ENCODE data around the gene QARS1. TPM values are rescaled to one million over a fixed set of nuclear protein-coding genes. Genes with fewer than 3 reads are reported as not detected.

The QARS1 gene
- total and polyA plus RNA-seq, 10 donors = 174 to 329 (median 221) TPM

DNA sequence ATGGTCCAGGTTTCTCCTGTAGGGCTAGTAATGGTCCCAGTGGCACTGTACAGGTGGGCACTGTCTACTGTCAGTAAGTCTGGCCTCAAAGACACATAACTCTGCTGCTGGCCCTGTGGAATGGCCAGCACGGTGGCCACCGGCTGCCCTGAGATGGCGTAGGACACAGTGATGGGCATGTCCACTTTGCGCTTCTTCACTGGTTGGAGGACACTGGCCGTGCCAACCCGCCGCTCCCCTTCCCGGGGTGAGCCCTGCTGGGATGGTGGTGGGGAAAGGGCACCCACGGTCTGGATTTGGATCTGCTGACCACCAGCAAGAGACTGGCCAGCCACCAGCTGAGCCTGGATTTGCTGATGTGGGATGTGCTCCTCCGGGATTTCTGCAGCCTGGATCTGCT lies 47.3 kb downstream of the QARS1 start:
- Histone ChIP-seq H3K4me1 (peaks cover 0 to 4% (median 0%) of the 10 kb centered on the region in 6 donors), H3K36me3 (peaks cover 0 to 100% (median 85%) of the 10 kb centered on the region in 6 donors), H3K27ac (no peak overlapping the region), H3K27me3 (replicated peaks in 1 of 7) (no peaks in the 10 kb centered on the region), H3K9me3 (no peaks in the 10 kb centered on the region), H3K4me3 (no peak overlapping the region)
- TF ChIP-seq POLR2A (IDR thresholded peaks at IDR 0.05) (no peak), CTCF (IDR thresholded peaks at IDR 0.05 in 8 of 11, conservative IDR thresholded peaks at IDR 0.05 in 3 of 11) (no peak), POLR2AphosphoS5 (IDR thresholded peaks at IDR 0.05) (peak in 1 of 3 donors; percentile 61)
- no peak for DNase-seq
- intact Hi-C loops (cut with DNase I; ENCODE audit: low total_unique reads) = no loop called here
- WGBS, 5 donors = 91 to 98% (median 96%) methylated on average over 7 to 10 of the region's 10 CpGs

DNA sequence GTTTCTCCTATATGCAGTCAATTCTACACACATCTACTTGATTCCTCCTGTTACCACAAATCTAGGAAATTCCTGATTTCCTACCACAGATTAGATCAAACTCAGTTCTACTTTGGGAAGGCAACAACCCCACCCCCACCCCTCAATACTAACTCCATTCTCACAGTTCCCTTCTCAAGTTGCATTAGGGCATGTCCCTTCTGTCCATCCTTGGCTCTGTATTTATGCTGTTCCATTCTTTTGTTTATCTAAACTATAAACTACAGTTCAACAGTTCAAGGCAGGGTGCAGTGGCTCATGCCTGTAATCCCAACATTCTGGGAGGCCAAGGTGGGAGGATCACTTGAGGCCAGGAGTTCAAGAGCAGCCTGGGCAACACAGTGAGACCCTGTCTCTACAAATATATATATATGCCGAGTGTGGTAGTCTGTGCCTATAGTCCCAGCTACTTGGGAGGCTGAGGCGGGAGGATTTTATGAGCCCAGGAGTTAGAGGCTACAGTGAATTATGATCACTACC lies 50.2 kb downstream of the QARS1 start:
- intact Hi-C loops (cut with DNase I; ENCODE audit: low total_unique reads) = no loop called here
- Histone ChIP-seq H3K4me3 (no peak overlapping the region), H3K9me3 (no peaks in the 10 kb centered on the region), H3K27ac (no peak overlapping the region), H3K27me3 (replicated peaks in 1 of 7) (no peaks in the 10 kb centered on the region), H3K4me1 (peaks cover 0 to 4% (median 0%) of the 10 kb centered on the region in 6 donors), H3K36me3 (peaks cover 0 to 100% (median 74%) of the 10 kb centered on the region in 6 donors)
- no peak for DNase-seq
- 91 to 100% (median 97%) methylated on average over 2 of the region's 2 CpGs for WGBS, 5 donors
- TF ChIP-seq CTCF (IDR thresholded peaks at IDR 0.05 in 8 of 11, conservative IDR thresholded peaks at IDR 0.05 in 3 of 11) = no peak
- TF ChIP-seq POLR2A (IDR thresholded peaks at IDR 0.05) = no peak
- no peak for TF ChIP-seq POLR2AphosphoS5 (IDR thresholded peaks at IDR 0.05)

DNA sequence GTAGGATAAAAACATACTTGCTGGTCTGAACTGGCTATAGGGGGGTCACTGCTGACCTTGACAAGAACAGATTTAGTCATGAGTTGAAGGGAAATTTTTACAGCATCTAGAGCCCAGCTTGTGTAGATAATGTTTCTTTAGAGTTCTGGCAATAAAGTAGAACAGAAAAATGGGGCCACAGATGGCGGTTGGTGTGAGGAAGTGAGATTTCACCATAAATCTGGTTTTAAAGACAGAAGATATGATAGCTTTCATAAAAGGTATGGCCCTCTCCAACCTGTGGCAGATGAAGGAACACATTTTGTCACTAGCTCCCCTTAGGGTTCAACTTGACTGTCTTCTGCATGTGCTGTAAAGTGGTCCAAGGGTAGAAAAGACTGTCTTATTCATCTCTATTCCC lies 51.0 kb downstream of the QARS1 start:
- DNase-seq = no peak
- H3K27ac ChIP-seq = no peak overlapping the region
- no peak for TF ChIP-seq CTCF (IDR thresholded peaks at IDR 0.05 in 8 of 11, conservative IDR thresholded peaks at IDR 0.05 in 3 of 11)
- no peak for TF ChIP-seq POLR2AphosphoS5 (IDR thresholded peaks at IDR 0.05)
- TF ChIP-seq POLR2A (IDR thresholded peaks at IDR 0.05) = no peak
- H3K4me1 ChIP-seq = peaks cover 0 to 4% (median 0%) of the 10 kb centered on the region in 6 donors
- intact Hi-C loops (cut with DNase I; ENCODE audit: low total_unique reads) = no loop called here
- H3K4me3 ChIP-seq = no peak overlapping the region
- no peaks in the 10 kb centered on the region for H3K9me3 ChIP-seq
- H3K27me3 ChIP-seq (replicated peaks in 1 of 7) = no peaks in the 10 kb centered on the region
- 54 to 84% (median 68%) methylated on average over 1 of the region's 1 CpG for WGBS, 5 donors
- peaks cover 0 to 100% (median 69%) of the 10 kb centered on the region in 6 donors for H3K36me3 ChIP-seq

Small RNA genes lying within 50 kb of the gene (microRNA-seq; reads per million reads assigned to microRNA genes)
- 0 reads per million in 3 donors for gene MIR6890

Small RNA genes lying within 50 kb of the gene (small RNA-seq; reads per million reads assigned to genes)
- 0 reads per million in 4 donors for gene RN7SL182P

Other genes starting within 250 kb of the QARS1 start
- gene SLC25A20, start 205.9 kb downstream of the QARS1 start, total RNA-seq = 10 to 100 TPM; 13.0 to 51.2 (median 26.8) TPM
- 10 to 100 TPM; 16.1 to 31.7 (median 17.0) TPM for gene SLC25A20, start 205.9 kb downstream of the QARS1 start, polyA plus RNA-seq
- 100 to 1,000 TPM in 4 of 7 donors, 10 to 100 TPM in 3; 92.3 to 112 (median 101) TPM for gene ARIH2, start 185.9 kb downstream of the QARS1 start, total RNA-seq
- 10 to 100 TPM; 25.2 to 53.3 (median 32.3) TPM for gene ARIH2, start 185.9 kb downstream of the QARS1 start, polyA plus RNA-seq
- 10 to 100 TPM; 27.3 to 49.3 (median 32.6) TPM for gene P4HTM, start 114.5 kb downstream of the QARS1 start, total RNA-seq
- 10 to 100 TPM; 20.8 to 37.2 (median 25.7) TPM for gene P4HTM, start 114.5 kb downstream of the QARS1 start, polyA plus RNA-seq
- 100 to 1,000 TPM; 109 to 171 (median 141) TPM for gene WDR6, start 97.4 kb downstream of the QARS1 start, total RNA-seq
- gene WDR6, start 97.4 kb downstream of the QARS1 start, polyA plus RNA-seq = 100 to 1,000 TPM in 2 of 3 donors, 10 to 100 TPM in 1; 96.9 to 169 (median 161) TPM
- gene DALRD3, start 86.2 kb downstream of the QARS1 start, total RNA-seq = 10 to 100 TPM; 16.4 to 27.5 (median 22.3) TPM
- gene DALRD3, start 86.2 kb downstream of the QARS1 start, polyA plus RNA-seq = 10 to 100 TPM; 28.5 to 32.0 (median 30.1) TPM
- 10 to 100 TPM; 63.8 to 98.5 (median 80.1) TPM for gene NDUFAF3, start 82.6 kb downstream of the QARS1 start, total RNA-seq
- gene NDUFAF3, start 82.6 kb downstream of the QARS1 start, polyA plus RNA-seq = 10 to 100 TPM; 69.1 to 88.4 (median 77.4) TPM
- 100 to 1,000 TPM in 2 of 7 donors, 10 to 100 TPM in 5; 84.4 to 104 (median 90.8) TPM for gene IMPDH2, start 75.4 kb downstream of the QARS1 start, total RNA-seq
- 100 to 1,000 TPM in 2 of 3 donors, 10 to 100 TPM in 1; 99.2 to 127 (median 102) TPM for gene IMPDH2, start 75.4 kb downstream of the QARS1 start, polyA plus RNA-seq
- 100 to 1,000 TPM in 5 of 7 donors, 10 to 100 TPM in 2; 88.2 to 127 (median 105) TPM for gene QRICH1, start 10.7 kb downstream of the QARS1 start, total RNA-seq
- gene QRICH1, start 10.7 kb downstream of the QARS1 start, polyA plus RNA-seq = 10 to 100 TPM; 35.9 to 48.4 (median 47.6) TPM
- 100 to 1,000 TPM in 2 of 7 donors, 10 to 100 TPM in 5; 59.5 to 108 (median 64.8) TPM for gene USP19, start 16.1 kb upstream of the QARS1 start, total RNA-seq
- gene USP19, start 16.1 kb upstream of the QARS1 start, polyA plus RNA-seq = 10 to 100 TPM; 14.1 to 26.7 (median 17.2) TPM
- gene LAMB2, start 28.3 kb upstream of the QARS1 start, total RNA-seq = 100 to 1,000 TPM; 168 to 331 (median 284) TPM
- gene LAMB2, start 28.3 kb upstream of the QARS1 start, polyA plus RNA-seq = 100 to 1,000 TPM in 2 of 3 donors, 10 to 100 TPM in 1; 97.7 to 376 (median 264) TPM
- gene CCDC71, start 61.6 kb upstream of the QARS1 start, total RNA-seq = 10 to 100 TPM; 20.5 to 45.4 (median 28.8) TPM
- 10 to 100 TPM in 2 of 3 donors, 1 to 10 TPM in 1; 9.9 to 19.1 (median 16.3) TPM for gene CCDC71, start 61.6 kb upstream of the QARS1 start, polyA plus RNA-seq
- gene KLHDC8B, start 66.8 kb upstream of the QARS1 start, total RNA-seq = 10 to 100 TPM; 18.6 to 29.2 (median 21.9) TPM
- gene KLHDC8B, start 66.8 kb upstream of the QARS1 start, polyA plus RNA-seq = 10 to 100 TPM; 10.5 to 21.3 (median 19.5) TPM
- gene C3orf62, start 172.5 kb upstream of the QARS1 start, total RNA-seq = 10 to 100 TPM in 3 of 7 donors, 1 to 10 TPM in 4; 7.6 to 15.0 (median 9.3) TPM
- gene C3orf62, start 172.5 kb upstream of the QARS1 start, polyA plus RNA-seq = 1 to 10 TPM; 4.1 to 8.1 (median 8.0) TPM
- gene USP4, start 235.3 kb upstream of the QARS1 start, total RNA-seq = 100 to 1,000 TPM in 2 of 7 donors, 10 to 100 TPM in 5; 48.9 to 107 (median 84.5) TPM
- 10 to 100 TPM; 28.1 to 52.2 (median 33.4) TPM for gene USP4, start 235.3 kb upstream of the QARS1 start, polyA plus RNA-seq